CD4-positive, alpha-beta T cell treated with Interleukin-17A for 4 hours (primary cell): ENCODE measurements around the gene GLMP.

Experiments used
- DNase-seq: peaks from one replicate; pipeline ENCODE4 v3.0.0-alpha.2; 2020; ENCODE audit warnings: mixed read lengths

The GLMP gene

DNA sequence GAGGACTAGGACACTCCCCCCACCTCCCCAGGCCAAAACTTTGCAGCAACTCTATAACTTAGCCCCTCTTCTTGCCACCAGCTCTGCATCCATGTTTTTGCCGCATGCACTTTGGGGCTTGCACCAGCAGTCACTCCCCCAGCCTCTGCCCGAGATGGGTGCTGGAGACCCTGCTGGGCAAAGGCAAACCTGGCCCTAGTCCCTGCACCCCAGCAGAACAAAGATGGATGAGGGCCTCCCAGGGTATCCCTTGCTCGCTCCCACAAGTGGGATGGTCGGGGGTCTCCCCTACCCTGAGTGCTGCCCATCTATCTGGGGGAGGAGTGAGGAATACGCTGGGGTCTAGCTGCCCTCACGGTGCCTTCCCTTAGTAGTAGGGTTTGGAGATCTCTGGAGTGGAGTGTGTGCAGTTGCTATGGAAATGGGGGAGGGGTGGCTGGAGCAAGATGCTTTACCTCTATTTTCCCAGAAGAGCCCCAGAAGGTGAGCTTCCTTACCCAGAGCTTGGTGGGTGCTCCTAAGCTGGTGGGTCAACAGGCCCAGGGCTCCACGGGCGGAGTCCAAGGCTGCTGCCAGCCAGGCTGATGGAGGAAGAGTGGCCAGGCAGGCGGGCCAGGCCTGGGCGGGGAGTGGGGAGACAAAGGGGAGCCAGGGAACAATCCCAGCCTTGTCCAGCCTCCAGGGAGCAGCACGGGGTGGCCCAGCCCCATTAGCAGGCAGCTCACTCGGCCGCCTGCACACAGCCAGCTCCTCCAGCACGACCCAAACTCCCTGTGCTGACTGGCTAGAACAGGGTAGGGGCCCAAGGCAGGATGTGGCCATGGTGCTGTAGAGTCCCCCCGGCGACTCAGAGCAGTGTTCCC is 47.8 kb downstream of the GLMP start, which contains the start of gene PAQR6:
PAQR6 (minus strand) TSS at position 597 of the 863 bp plus-strand sequence. CDS start 1,325 bp downstream, outside the sequence.
- DNase-seq: no peak

DNA sequence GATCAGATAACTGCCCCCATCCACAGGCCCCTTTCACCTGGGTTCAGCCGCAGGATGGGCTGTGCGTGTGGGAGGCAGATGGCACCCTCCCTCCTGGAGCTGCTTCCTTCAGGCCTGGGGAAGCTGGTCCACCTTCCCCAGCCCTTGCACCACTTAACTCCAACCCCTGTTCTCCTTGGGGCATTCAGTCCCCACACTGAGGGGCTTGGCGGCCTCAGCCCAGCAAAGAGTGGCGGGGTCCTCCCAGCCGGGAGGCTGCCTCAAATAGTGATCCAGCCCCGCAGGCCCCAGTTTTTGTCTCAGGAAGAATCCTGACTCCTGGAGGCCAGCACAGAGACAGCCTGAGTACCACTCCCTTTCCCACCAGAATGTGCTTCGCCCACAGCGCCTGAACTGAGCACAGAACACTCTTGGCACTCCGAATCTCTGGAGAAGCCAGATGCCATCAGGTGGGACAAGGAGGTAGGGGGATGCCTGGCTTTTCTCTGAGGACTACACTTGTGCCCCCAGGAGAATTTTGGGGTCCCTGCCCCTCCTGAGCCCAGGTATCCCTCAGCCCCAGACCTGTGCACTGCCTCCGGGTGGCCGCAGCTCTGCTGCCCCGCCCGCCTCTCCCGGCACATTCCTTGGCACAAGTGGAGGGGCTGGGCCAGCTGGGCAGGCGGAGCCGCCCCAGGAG is 48.6 kb downstream of the GLMP start:
- no peak for DNase-seq

DNA sequence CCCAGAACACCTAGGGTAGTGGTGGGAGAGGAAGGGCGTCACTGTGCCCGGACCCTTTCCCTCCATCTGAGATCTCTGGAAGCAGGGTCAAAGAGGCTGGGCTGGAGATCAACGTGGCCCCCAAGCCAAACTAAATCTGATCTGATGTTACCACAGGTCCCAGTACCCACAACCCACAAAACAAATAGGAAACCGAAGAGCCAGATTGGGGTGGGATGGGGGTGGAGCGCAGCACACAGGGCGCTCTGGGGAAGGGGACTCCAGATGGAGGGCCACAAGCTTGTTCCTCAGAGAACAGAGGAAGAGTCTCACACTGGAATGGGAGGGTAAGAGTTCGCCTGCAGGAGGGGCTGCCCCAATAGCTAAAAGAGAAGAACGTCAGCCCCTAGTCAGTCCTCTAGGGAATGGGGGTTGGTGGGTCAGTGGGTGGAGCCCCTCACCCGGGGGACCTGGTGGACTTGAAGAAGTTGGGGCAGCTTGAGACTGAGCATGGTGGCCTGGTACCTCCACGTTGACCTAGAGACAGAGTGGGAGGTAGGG is 49.2 kb downstream of the GLMP start:
- no peak for DNase-seq

DNA sequence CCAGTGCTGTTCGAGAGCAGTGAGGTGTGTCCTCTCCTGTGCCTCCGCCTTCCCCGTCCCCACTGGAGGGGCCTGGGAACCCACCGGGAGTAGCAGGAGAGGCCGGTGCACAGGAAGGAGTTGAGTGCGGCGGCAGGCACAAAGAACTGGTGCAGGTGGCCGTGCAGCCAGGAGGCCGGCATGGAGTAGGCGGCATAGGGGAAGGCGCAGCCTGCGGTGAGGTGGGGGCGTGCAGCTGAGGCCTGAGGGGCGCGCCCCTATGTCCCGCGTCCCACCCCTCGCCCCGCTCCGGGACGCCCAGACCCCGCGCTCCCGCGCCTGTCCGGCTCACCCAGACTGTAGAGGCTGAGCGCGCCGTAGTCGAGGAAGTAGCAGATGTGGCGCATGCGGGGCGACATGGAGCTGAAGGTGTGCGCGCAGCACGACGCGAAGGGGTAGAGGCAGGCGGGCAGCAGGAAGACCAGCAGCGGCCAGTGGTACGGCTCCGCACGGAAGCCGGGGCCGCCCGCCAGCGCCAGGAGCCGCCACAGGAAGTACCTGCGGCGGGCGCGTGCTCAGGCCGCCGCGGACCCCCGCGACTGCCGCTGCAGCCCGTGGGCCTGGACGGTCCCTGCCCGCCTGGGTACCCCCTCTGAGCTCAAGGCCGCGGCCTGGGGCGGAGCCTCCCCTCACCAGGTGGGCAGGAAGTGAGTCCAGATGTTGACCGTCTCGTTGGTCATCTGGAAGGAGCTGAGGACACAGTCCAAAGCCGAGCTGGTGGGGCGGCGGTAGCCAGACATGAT is 49.8 kb downstream of the GLMP start:
- DNase-seq: peak; percentile 60

DNA sequence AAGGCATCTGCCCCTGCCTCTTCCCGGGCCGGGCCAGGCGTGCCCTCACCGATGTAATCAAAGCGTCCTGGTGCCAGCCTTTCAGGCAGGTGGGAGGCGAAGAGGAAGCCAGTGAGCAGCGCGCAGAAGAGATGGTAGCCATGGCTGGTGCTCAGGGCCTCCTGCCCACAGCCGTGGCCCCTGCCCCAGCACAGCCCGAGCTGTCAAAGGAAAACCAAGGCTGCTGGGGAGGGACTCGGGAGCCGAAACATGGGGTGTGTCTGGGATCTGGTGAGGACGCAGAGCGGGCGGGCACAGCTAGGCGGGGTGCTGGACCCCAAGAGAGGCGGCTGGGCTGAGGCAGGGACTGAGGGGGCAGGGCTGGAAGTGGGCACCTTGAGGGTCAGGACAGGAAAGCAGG is 50.8 kb downstream of the GLMP start:
- DNase-seq: no peak

DNA sequence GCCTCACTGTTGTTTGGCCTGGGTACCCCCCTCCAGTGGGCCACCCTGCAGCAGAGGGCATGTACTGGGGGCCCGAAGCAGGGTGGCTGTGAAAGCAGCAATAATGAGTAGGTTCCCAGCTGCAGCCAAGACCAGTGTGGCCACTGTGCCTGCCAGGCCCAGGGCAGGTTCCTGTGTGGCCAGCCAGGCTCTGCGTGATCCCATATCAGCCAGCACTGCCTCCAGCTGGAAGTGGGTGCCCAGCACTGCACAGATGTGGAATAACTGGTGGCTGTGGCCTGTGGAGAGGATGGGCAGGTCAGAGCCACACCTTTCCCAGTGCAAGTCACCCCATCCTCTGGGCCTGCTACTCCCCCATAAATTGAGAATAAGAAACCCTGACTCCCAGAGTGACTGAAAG is 51.4 kb downstream of the GLMP start:
- DNase-seq: no peak

DNA sequence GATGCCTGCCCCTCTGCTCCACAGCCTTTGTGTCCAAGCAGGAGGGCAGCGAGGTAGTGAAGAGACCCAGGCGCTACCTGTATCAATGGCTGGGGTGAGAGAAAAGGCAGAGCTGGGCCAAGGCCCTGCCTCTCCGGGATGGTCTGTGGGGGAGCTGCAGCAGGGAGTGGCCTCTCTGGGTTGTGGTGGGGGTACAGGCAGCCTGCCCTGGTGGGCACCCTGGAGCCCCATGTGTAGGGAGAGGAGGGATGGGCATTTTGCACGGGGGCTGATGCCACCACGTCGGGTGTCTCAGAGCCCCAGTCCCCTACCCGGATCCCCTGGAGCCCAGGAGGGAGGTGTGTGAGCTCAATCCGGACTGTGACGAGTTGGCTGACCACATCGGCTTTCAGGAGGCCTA is 52.7 kb downstream of the GLMP start:
- no peak for DNase-seq
